ENCODE measurements around the gene SRGAP2. TPM values are rescaled to one million over a fixed set of nuclear protein-coding genes. Genes with fewer than 3 reads are reported as not detected.

The SRGAP2 gene
- total and polyA plus RNA-seq, 5 donors, result 11.5 to 37.0 (median 30.6) TPM

Other genes with a start within 250 kb of the SRGAP2 start
- gene RAB7B, start 200.1 kb upstream of the SRGAP2 start, total RNA-seq, result 1 to 10 TPM; 1.6 to 6.0 (median 4.8) TPM
- 2.8 TPM for gene RAB7B, start 200.1 kb upstream of the SRGAP2 start, polyA plus RNA-seq
- under 1 TPM in 1 of 4 donors, not detected in 3; 0.18 TPM for gene CTSE, start 179.6 kb upstream of the SRGAP2 start, total RNA-seq
- not detected for gene CTSE, start 179.6 kb upstream of the SRGAP2 start, polyA plus RNA-seq
- gene RHEX, start 150.4 kb upstream of the SRGAP2 start, total RNA-seq, result 1 to 10 TPM in 1 of 4 donors, under 1 TPM in 2, not detected in 1; 0.17 to 1.7 (median 0.82) TPM
- gene RHEX, start 150.4 kb upstream of the SRGAP2 start, polyA plus RNA-seq, result not detected
- gene AVPR1B, start 86.2 kb upstream of the SRGAP2 start, total RNA-seq, result not detected
- gene AVPR1B, start 86.2 kb upstream of the SRGAP2 start, polyA plus RNA-seq, result 0.07 TPM
- gene FAM72A, start 702 bp upstream of the SRGAP2 start, total RNA-seq, result 1 to 10 TPM; 1.0 to 3.9 (median 1.7) TPM
- gene FAM72A, start 702 bp upstream of the SRGAP2 start, polyA plus RNA-seq, result 1.1 TPM

Data from right cardiac atrium (tissue), 5 donors.